Kidney (tissue), 14 donors: ENCODE measurements around the gene CTCFL. TPM values are rescaled to one million over a fixed set of nuclear protein-coding genes. Genes with fewer than 3 reads are reported as not detected.
A peak's percentile ranks its signal among the peaks of the same experiment; 100 is the strongest.

ENCODE experiments used
- DNase-seq, 5 donors: peaks; one replicate each; pipeline ENCODE4 v3.0.0-alpha.2; 2013 to 2020
- FAIRE-seq: peaks from 2 replicates; lab custom pipeline; 2012; peaks lifted over from hg19 to GRCh38; lab: Jason Lieb, UNC
- H3K27ac ChIP-seq, 2 donors: one replicate each; pipeline ENCODE4 v1.7.0; 2013; ENCODE audit warnings: low read depth in 2 of 2, low read length in 2 of 2, inconsistent platforms in 1 of 2
- H3K27me3 ChIP-seq: one replicate; pipeline ENCODE4 v1.7.1; 2013; ENCODE audit warnings: low read length, inconsistent platforms; ENCODE audit not compliant: control insufficient read depth, insufficient read depth
- H3K36me3 ChIP-seq, 3 donors: one replicate each; pipeline versions ENCODE4 v1.7.0 to v1.7.1; 2013; ENCODE audit warnings: low read length in 3 of 3, control low read depth in 1 of 3, inconsistent platforms in 1 of 3; ENCODE audit not compliant: insufficient read depth in 3 of 3, control insufficient read depth in 2 of 3
- H3K4me1 ChIP-seq, 3 donors: one replicate each; pipeline versions ENCODE4 v1.7.0 to v1.7.1; 2013; ENCODE audit warnings: low read length in 3 of 3, inconsistent platforms in 1 of 3, low read depth in 1 of 3; ENCODE audit not compliant: control insufficient read depth in 2 of 3, insufficient read depth in 2 of 3
- H3K4me3 ChIP-seq, 3 donors: one replicate each; pipeline versions ENCODE4 v1.7.0 to v1.8.1; 2013; ENCODE audit warnings: low read length in 3 of 3, control low read depth in 1 of 3, inconsistent platforms in 1 of 3
- H3K9ac ChIP-seq, 3 donors: one replicate each; pipeline versions ENCODE4 v1.7.0 to v1.7.1; 2013; ENCODE audit warnings: low read length in 3 of 3, control low read depth in 1 of 3, inconsistent platforms in 1 of 3
- H3K9me3 ChIP-seq, 3 donors: one replicate each; pipeline versions ENCODE4 v1.7.0 to v1.7.1; 2013; ENCODE audit warnings: low read length in 3 of 3, control low read depth in 1 of 3, inconsistent platforms in 1 of 3; ENCODE audit not compliant: control insufficient read depth in 2 of 3, insufficient read depth in 1 of 3
- intact Hi-C: fragments of 100-400 bp; cut with DNase I; formaldehyde crosslinking; loops from one replicate; pipeline ENCODE4 v1.11.1; 2022
- polyA plus RNA-seq: library from polyadenylated mRNA; stranded (reverse); fragments of 350-450 nt; fragmentation: Illumina TruSeq; extraction: RNeasy Lipid Tissue Mini Kit (QIAGEN cat#74804); gene quantifications from one replicate; pipeline ENCODE4 v1.2.3, GENCODE V29; 2014; ENCODE audit warnings: low read depth, low replicate concordance; ENCODE audit not compliant: insufficient read depth
- total RNA-seq: library from RNA; stranded (reverse); fragmentation: NEBNext Ultra II Directional; extraction: Animal tissue kit (Norgen Biotek cat#: 25700); gene quantifications from one replicate; pipeline ENCODE4 v1.2.1, GENCODE V29; 2021
- TF ChIP-seq, protein P1 (sequence below): IDR thresholded peaks from 3 replicates; pipeline ENCODE4 v1.5.1; 2012; ENCODE audit warnings: mild to moderate bottlenecking, moderate library complexity, borderline replicate concordance; ENCODE audit not compliant: insufficient read depth; ENCODE audit errors: extremely low read depth
- donor health status: control.
- donor health status: control.
- donor health status: control.
- donor health status: control.
- donor health status: control.
- donor health status: DM: yes; HTN: yes; CAD: no.
- donor health status: Normal renal cell carcinoma (clear cell type).

CTCFL gene
- total and polyA plus RNA-seq, 2 donors from 2014 or later, result not detected

DNA sequence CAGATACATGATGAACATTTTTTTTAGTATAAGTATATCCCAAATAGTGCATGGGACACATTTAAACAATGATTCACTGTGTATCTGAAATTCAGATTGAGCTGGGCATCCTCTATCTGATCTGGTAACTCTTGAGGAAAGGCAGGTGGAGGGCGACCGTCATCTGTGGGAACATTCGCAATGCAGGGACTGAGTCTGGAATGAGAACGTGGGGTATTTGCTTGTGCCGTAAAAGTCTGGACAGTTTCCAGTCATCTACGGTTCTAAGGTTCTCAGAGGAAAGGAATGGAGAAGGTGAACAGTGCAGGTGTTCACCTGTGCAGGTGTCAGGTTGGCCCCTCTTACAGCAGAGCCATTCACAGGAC is 22.6 kb downstream of the CTCFL start:
- H3K9me3 ChIP-seq, result no peaks in the 10 kb centered on the region
- TF ChIP-seq, protein P1, sequence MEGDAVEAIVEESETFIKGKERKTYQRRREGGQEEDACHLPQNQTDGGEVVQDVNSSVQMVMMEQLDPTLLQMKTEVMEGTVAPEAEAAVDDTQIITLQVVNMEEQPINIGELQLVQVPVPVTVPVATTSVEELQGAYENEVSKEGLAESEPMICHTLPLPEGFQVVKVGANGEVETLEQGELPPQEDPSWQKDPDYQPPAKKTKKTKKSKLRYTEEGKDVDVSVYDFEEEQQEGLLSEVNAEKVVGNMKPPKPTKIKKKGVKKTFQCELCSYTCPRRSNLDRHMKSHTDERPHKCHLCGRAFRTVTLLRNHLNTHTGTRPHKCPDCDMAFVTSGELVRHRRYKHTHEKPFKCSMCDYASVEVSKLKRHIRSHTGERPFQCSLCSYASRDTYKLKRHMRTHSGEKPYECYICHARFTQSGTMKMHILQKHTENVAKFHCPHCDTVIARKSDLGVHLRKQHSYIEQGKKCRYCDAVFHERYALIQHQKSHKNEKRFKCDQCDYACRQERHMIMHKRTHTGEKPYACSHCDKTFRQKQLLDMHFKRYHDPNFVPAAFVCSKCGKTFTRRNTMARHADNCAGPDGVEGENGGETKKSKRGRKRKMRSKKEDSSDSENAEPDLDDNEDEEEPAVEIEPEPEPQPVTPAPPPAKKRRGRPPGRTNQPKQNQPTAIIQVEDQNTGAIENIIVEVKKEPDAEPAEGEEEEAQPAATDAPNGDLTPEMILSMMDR, result no peak
- intact Hi-C loops, result loop anchor here (5.0 kb wide), 1 partner anchor 120 kb away; no protein-coding TSS in a partner anchor
- H3K4me1 ChIP-seq, result no peaks in the 10 kb centered on the region
- no peak overlapping the region for H3K27ac ChIP-seq
- no peak overlapping the region for H3K4me3 ChIP-seq
- DNase-seq (no peak), FAIRE-seq (no peak)
- no peak overlapping the region for H3K9ac ChIP-seq
- no peaks in the 10 kb centered on the region for H3K36me3 ChIP-seq
- H3K27me3 ChIP-seq, result no peaks in the 10 kb centered on the region

DNA sequence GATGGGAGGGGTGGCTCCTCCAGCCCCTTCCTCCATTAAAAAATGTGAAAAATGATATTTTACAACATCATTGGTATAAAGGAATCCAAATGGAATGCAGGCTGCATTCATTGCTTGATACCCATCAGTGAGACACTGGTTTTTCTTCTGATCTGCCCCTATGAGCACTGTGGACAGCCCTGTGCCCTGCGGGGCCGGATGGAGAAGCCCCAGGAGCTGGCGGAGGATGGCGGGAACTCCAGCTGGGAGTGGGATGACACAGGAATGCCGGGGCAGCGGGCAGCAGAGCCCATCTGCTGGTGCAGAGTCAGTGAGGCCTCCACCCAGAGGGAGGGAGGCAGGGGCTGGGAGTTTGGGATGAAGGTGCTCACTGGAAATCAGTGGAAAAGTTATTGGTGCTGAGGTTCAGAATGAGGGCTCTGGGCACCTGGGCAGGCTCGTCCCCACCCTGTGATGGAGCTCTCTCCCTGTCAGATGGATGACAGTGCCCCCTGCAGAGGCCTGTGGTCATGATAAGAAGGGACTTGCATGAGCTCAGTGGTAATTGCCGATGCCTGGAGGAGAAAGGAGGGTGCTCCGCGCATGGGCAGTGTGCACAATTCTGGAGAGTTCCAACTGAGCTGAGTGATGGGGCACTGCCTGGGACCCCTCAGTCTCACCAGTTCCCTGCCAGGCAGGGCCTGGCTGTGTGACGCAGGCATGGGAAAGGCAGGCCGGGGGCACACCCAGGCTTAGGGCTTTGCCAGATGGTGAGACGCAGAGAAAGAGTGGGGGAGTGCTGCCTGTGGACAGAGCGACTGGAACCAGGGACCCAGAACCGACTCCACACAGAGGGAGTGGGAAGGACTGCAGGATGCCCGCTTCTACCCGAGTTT is 23.2 kb downstream of the CTCFL start:
- FAIRE-seq (no peak), DNase-seq (peak in 2 of 5 donors; percentile 43 to 52)
- intact Hi-C loops, result loop anchor here (5.0 kb wide), 1 partner anchor 119 kb away; no protein-coding TSS in a partner anchor
- no peaks in the 10 kb centered on the region for H3K27me3 ChIP-seq
- H3K9me3 ChIP-seq, result no peaks in the 10 kb centered on the region
- no peak overlapping the region for H3K9ac ChIP-seq
- no peaks in the 10 kb centered on the region for H3K4me1 ChIP-seq
- H3K27ac ChIP-seq, result no peak overlapping the region
- no peaks in the 10 kb centered on the region for H3K36me3 ChIP-seq
- H3K4me3 ChIP-seq, result no peak overlapping the region
- TF ChIP-seq, protein P1, result no peak

DNA sequence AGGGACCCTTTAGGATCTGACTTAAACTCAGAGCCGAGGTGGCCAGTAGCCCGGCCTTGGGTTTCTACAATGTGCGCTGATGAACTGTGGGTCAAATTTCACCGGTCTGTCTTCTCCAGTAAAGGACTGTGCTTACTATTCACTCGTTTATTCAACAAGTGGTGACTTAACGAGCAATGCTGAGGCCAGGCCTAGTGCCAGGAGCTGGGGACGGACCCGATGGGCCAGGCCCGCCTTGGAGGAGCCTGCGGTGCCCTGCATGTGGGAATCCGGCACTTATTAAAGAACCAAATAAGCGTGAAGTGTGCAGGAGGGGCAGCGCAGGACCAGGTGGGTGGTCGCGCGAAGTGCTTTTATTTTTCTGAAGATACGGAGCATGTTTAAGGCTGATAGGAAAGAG is 24.0 kb downstream of the CTCFL start:
- Histone ChIP-seq H3K27ac (no peak overlapping the region), H3K9me3 (no peaks in the 10 kb centered on the region), H3K4me1 (no peaks in the 10 kb centered on the region), H3K9ac (no peak overlapping the region), H3K36me3 (no peaks in the 10 kb centered on the region), H3K27me3 (no peaks in the 10 kb centered on the region), H3K4me3 (no peak overlapping the region)
- no peak for DNase-seq
- intact Hi-C loops, result loop anchor here (5.0 kb wide), 1 partner anchor 119 kb away; no protein-coding TSS in a partner anchor
- TF ChIP-seq, protein P1, result no peak
- no peak for FAIRE-seq
